ENCODE results near the gene KCNN1.

The KCNN1 gene

GRCh38 chr19:17997969-17998826 lies 31.3 kb downstream of the KCNN1 start:
- H3K4me1 ChIP-seq (ENCODE audit: low read length), result peaks cover 34% of the 10 kb centered on the region
- H3K9ac ChIP-seq (ENCODE audit: low read length), result peak overlapping the region; percentile 72
- H3K9me3 ChIP-seq (ENCODE audit: insufficient read depth, low read length), result no peaks in the 10 kb centered on the region
- peak overlapping the region; percentile 83 for H3K4me3 ChIP-seq (ENCODE audit: low read length)
- no peaks in the 10 kb centered on the region for H4K20me1 ChIP-seq (ENCODE audit: insufficient read depth, low read length)
- TF ChIP-seq CTCF (IDR thresholded peaks at IDR 0.05; ENCODE audit: low read depth, low read length) (peak; percentile 87), EZH2phosphoT487 (IDR thresholded peaks at IDR 0.05; ENCODE audit: low read depth) (no peak)
- peaks cover 20% of the 10 kb centered on the region for H3K79me2 ChIP-seq (ENCODE audit: low read length)
- H3K4me2 ChIP-seq (ENCODE audit: low read length), result peak overlapping the region; percentile 88
- no peaks in the 10 kb centered on the region for H3K27me3 ChIP-seq (ENCODE audit: low read depth, low read length)
- H2AFZ ChIP-seq (ENCODE audit: low read depth, low read length), result peak overlapping the region; percentile 83
- H3K27ac ChIP-seq (ENCODE audit: low read length), result peak overlapping the region; percentile 46
- H3K36me3 ChIP-seq (replicated peaks; ENCODE audit: low read depth, low read length), result peaks cover 3% of the 10 kb centered on the region

GRCh38 chr19:17998827-17999150 lies 31.9 kb downstream of the KCNN1 start:
- Histone ChIP-seq H3K79me2 (ENCODE audit: low read length) (peaks cover 22% of the 10 kb centered on the region), H2AFZ (ENCODE audit: low read depth, low read length) (no peak overlapping the region), H3K4me2 (ENCODE audit: low read length) (peak overlapping the region; percentile 88), H3K4me3 (ENCODE audit: low read length) (peak overlapping the region; percentile 83), H3K27me3 (ENCODE audit: low read depth, low read length) (no peaks in the 10 kb centered on the region), H3K4me1 (ENCODE audit: low read length) (peaks cover 34% of the 10 kb centered on the region), H4K20me1 (ENCODE audit: insufficient read depth, low read length) (no peaks in the 10 kb centered on the region), H3K36me3 (replicated peaks; ENCODE audit: low read depth, low read length) (peaks cover 3% of the 10 kb centered on the region), H3K27ac (ENCODE audit: low read length) (no peak overlapping the region), H3K9ac (ENCODE audit: low read length) (peak overlapping the region; percentile 72; the same call in 1 of the 2 replicates), H3K9me3 (ENCODE audit: insufficient read depth, low read length) (no peaks in the 10 kb centered on the region)
- TF ChIP-seq CTCF (IDR thresholded peaks at IDR 0.05; ENCODE audit: low read depth, low read length) (no peak), EZH2phosphoT487 (IDR thresholded peaks at IDR 0.05; ENCODE audit: low read depth) (no peak)

GRCh38 chr19:17999684-18000479 lies 33.0 kb downstream of the KCNN1 start:
- Histone ChIP-seq H3K27me3 (ENCODE audit: low read depth, low read length) (no peaks in the 10 kb centered on the region), H2AFZ (ENCODE audit: low read depth, low read length) (no peak overlapping the region), H3K79me2 (ENCODE audit: low read length) (peaks cover 22% of the 10 kb centered on the region), H3K27ac (ENCODE audit: low read length) (peak overlapping the region; percentile 59), H3K4me2 (ENCODE audit: low read length) (peak overlapping the region; percentile 96), H3K4me1 (ENCODE audit: low read length) (peaks cover 34% of the 10 kb centered on the region), H4K20me1 (ENCODE audit: insufficient read depth, low read length) (no peaks in the 10 kb centered on the region), H3K9me3 (ENCODE audit: insufficient read depth, low read length) (no peaks in the 10 kb centered on the region), H3K4me3 (ENCODE audit: low read length) (peak overlapping the region; percentile 82), H3K9ac (ENCODE audit: low read length) (peak overlapping the region; percentile 80), H3K36me3 (replicated peaks; ENCODE audit: low read depth, low read length) (peaks cover 3% of the 10 kb centered on the region)
- TF ChIP-seq CTCF (IDR thresholded peaks at IDR 0.05; ENCODE audit: low read depth, low read length) (no peak), EZH2phosphoT487 (IDR thresholded peaks at IDR 0.05; ENCODE audit: low read depth) (no peak)

- H2AFZ ChIP-seq (ENCODE audit: low read depth, low read length), result no peak overlapping the region; the same call in 1 of the 2 replicates
- H3K4me1 ChIP-seq (ENCODE audit: low read length), result peaks cover 34% of the 10 kb centered on the region
- H3K36me3 ChIP-seq (replicated peaks; ENCODE audit: low read depth, low read length), result peaks cover 3% of the 10 kb centered on the region
- H3K27me3 ChIP-seq (ENCODE audit: low read depth, low read length), result no peaks in the 10 kb centered on the region
- peak overlapping the region; percentile 96 for H3K4me2 ChIP-seq (ENCODE audit: low read length)
- no peak for TF ChIP-seq CTCF (IDR thresholded peaks at IDR 0.05; ENCODE audit: low read depth, low read length)
- TF ChIP-seq EZH2phosphoT487 (IDR thresholded peaks at IDR 0.05; ENCODE audit: low read depth), result no peak
- H3K9me3 ChIP-seq (ENCODE audit: insufficient read depth, low read length), result no peaks in the 10 kb centered on the region
- peak overlapping the region; percentile 59 for H3K27ac ChIP-seq (ENCODE audit: low read length)
- H4K20me1 ChIP-seq (ENCODE audit: insufficient read depth, low read length), result no peaks in the 10 kb centered on the region
- peak overlapping the region; percentile 82 for H3K4me3 ChIP-seq (ENCODE audit: low read length)
- H3K79me2 ChIP-seq (ENCODE audit: low read length), result peaks cover 22% of the 10 kb centered on the region
- peak overlapping the region; percentile 80 for H3K9ac ChIP-seq (ENCODE audit: low read length)
These were observed 33.6 kb downstream of the KCNN1 start for GRCh38 chr19:18000480-18000914.

Data from OCI-LY3 (cell line).